PC-3 (cell line): Measurements from ENCODE around the gene RGMB.

Experiments used
- CTCF ChIP-seq: fragments of 300-600 bp; sonication (generic); conservative IDR thresholded peaks from 2 replicates; pipeline ENCODE4 v1.5.1; 2017; ENCODE audit warnings: antibody characterized with exemption, low read depth, mild to moderate bottlenecking, low read length
- EZH2 ChIP-seq: fragments of 300-600 bp; sonication (generic); IDR thresholded peaks from one replicate; pipeline ENCODE4 v1.6.1; 2017; ENCODE audit warnings: antibody characterized with exemption, mild to moderate bottlenecking, low read length; ENCODE audit not compliant: unreplicated experiment
- EZH2phosphoT487 ChIP-seq: fragments of 300-600 bp; sonication (generic); IDR thresholded peaks from 2 replicates; pipeline ENCODE4 v1.6.1; 2018; ENCODE audit warnings: mild to moderate bottlenecking, antibody characterized with exemption, low read length, borderline replicate concordance

- TF ChIP-seq CTCF (no peak), EZH2phosphoT487 (no peak), EZH2 (no peak)
Measured at GRCh38 chr5:98794001-98794400, 20.5 kb downstream of the RGMB start.
